ENCODE results near the gene SNRPD3. TPM values are rescaled to one million over a fixed set of nuclear protein-coding genes. Genes with fewer than 3 reads are reported as not detected.

The SNRPD3 gene
- total RNA-seq, 1 donor from 2014 or later, result 125 TPM

GRCh38 chr22:24585461-24585860 is 29.7 kb downstream of the SNRPD3 start:
- peaks cover 0 to 18% of the 10 kb centered on the region in 2 donors for H3K36me3 ChIP-seq
- H3K4me1 ChIP-seq, result peaks cover 26% of the 10 kb centered on the region
- H3K27me3 ChIP-seq, result no peaks in the 10 kb centered on the region
- H3K27ac ChIP-seq, result no peak overlapping the region
- no peaks in the 10 kb centered on the region for H3K9me3 ChIP-seq
- no peak for DNase-seq (ENCODE audit: extremely low spot score in 2 of 2)
- no peak overlapping the region for H3K4me3 ChIP-seq
- intact Hi-C loops (cut with DNase I), result no loop called here
- TF ChIP-seq CTCF (IDR thresholded peaks at IDR 0.05) (no peak), POLR2AphosphoS5 (IDR thresholded peaks at IDR 0.05; ENCODE audit: insufficient read depth in 1 of 2, low read depth in 1 of 2) (no peak), POLR2A (IDR thresholded peaks at IDR 0.05) (no peak)

GRCh38 chr22:24585927-24586546 is 30.2 kb downstream of the SNRPD3 start:
- Histone ChIP-seq H3K9me3 (no peaks in the 10 kb centered on the region), H3K36me3 (peaks cover 0 to 18% of the 10 kb centered on the region in 2 donors), H3K4me1 (peaks cover 20% of the 10 kb centered on the region), H3K27me3 (no peaks in the 10 kb centered on the region), H3K27ac (no peak overlapping the region), H3K4me3 (no peak overlapping the region)
- TF ChIP-seq POLR2A (IDR thresholded peaks at IDR 0.05) (no peak), POLR2AphosphoS5 (IDR thresholded peaks at IDR 0.05; ENCODE audit: insufficient read depth in 1 of 2, low read depth in 1 of 2) (no peak), CTCF (IDR thresholded peaks at IDR 0.05) (no peak)
- intact Hi-C loops (cut with DNase I), result no loop called here
- DNase-seq (ENCODE audit: extremely low spot score in 2 of 2), result no peak

GRCh38 chr22:24587251-24587650 is 31.5 kb downstream of the SNRPD3 start:
- Histone ChIP-seq H3K36me3 (peaks cover 0 to 18% of the 10 kb centered on the region in 2 donors), H3K4me1 (peaks cover 17% of the 10 kb centered on the region), H3K27ac (no peak overlapping the region), H3K9me3 (no peaks in the 10 kb centered on the region), H3K4me3 (no peak overlapping the region), H3K27me3 (no peaks in the 10 kb centered on the region)
- TF ChIP-seq POLR2AphosphoS5 (IDR thresholded peaks at IDR 0.05; ENCODE audit: insufficient read depth in 1 of 2, low read depth in 1 of 2), result no peak
- TF ChIP-seq POLR2A (IDR thresholded peaks at IDR 0.05), result no peak
- no peak for TF ChIP-seq CTCF (IDR thresholded peaks at IDR 0.05)
- intact Hi-C loops (cut with DNase I), result no loop called here
- no peak for DNase-seq (ENCODE audit: extremely low spot score in 2 of 2)

- Histone ChIP-seq H3K4me3 (no peak overlapping the region), H3K9me3 (no peaks in the 10 kb centered on the region), H3K36me3 (peaks cover 0 to 18% of the 10 kb centered on the region in 2 donors), H3K27me3 (no peaks in the 10 kb centered on the region), H3K27ac (no peak overlapping the region), H3K4me1 (peaks cover 13% of the 10 kb centered on the region)
- TF ChIP-seq POLR2AphosphoS5 (IDR thresholded peaks at IDR 0.05; ENCODE audit: insufficient read depth in 1 of 2, low read depth in 1 of 2) (no peak), POLR2A (IDR thresholded peaks at IDR 0.05) (no peak), CTCF (IDR thresholded peaks at IDR 0.05) (no peak)
- no peak for DNase-seq (ENCODE audit: extremely low spot score in 2 of 2)
- intact Hi-C loops (cut with DNase I), result no loop called here
Observed at GRCh38 chr22:24587948-24588347, 32.1 kb downstream of the SNRPD3 start.

GRCh38 chr22:24588381-24588756 is 32.6 kb downstream of the SNRPD3 start:
- intact Hi-C loops (cut with DNase I), result no loop called here
- no peak for TF ChIP-seq CTCF (IDR thresholded peaks at IDR 0.05)
- no peak for TF ChIP-seq POLR2AphosphoS5 (IDR thresholded peaks at IDR 0.05; ENCODE audit: insufficient read depth in 1 of 2, low read depth in 1 of 2)
- no peak for TF ChIP-seq POLR2A (IDR thresholded peaks at IDR 0.05)
- Histone ChIP-seq H3K27me3 (no peaks in the 10 kb centered on the region), H3K4me3 (no peak overlapping the region), H3K36me3 (peaks cover 0 to 18% of the 10 kb centered on the region in 2 donors), H3K9me3 (no peaks in the 10 kb centered on the region), H3K4me1 (peaks cover 11% of the 10 kb centered on the region), H3K27ac (no peak overlapping the region)
- DNase-seq (ENCODE audit: extremely low spot score in 2 of 2), result no peak
